K562 (cell line): ENCODE measurements around the gene PSMA6. TPM values are rescaled to one million over a fixed set of nuclear protein-coding genes. Genes with fewer than 3 reads are reported as not detected.

Source experiments
- AFF4 ChIP-seq: sonication (generic); formaldehyde crosslinking; IDR thresholded peaks from 2 replicates; pipeline ENCODE4 v1.8.0; 2023; ENCODE audit warnings: mild to moderate bottlenecking, missing genetic modification reagents
- C11orf30 ChIP-seq: fragments of 450-650 bp; IDR thresholded peaks from 2 replicates; pipeline ENCODE4 v1.6.1; 2016; ENCODE audit warnings: low read depth, mild to moderate bottlenecking
- EP300 ChIP-seq: IDR thresholded peaks from 2 replicates; pipeline ENCODE4 v1.6.1; 2012; ENCODE audit warnings: low read length, improper control_type of control experiment
- FOXK2 ChIP-seq, 2 experiments: fragments of 450-650 bp; IDR thresholded peaks in 1 of 2; conservative IDR thresholded peaks in 1 of 2; 2 replicates each; pipeline ENCODE4 v1.6.1; 2016; ENCODE audit warnings: low read depth in 2 of 2, mild to moderate bottlenecking in 1 of 2
- FOXM1 ChIP-seq, 2 experiments: fragments of 450-650 bp in 1 of 2; sonication (generic) in 1 of 2; formaldehyde crosslinking in 1 of 2; IDR thresholded peaks; 2 replicates each; pipeline versions ENCODE4 v1.6.1 to v1.9.0; 2017 to 2022; ENCODE audit warnings: low read depth in 2 of 2, mild to moderate bottlenecking in 2 of 2, missing genetic modification reagents in 1 of 2, moderate library complexity in 1 of 2
- HDGF ChIP-seq: fragments of 450-650 bp; IDR thresholded peaks from 2 replicates; pipeline ENCODE4 v1.6.1; 2016
- HIVEP1 ChIP-seq: fragments of 250-450 bp; sonication (Bioruptor Pico); IDR thresholded peaks from 2 replicates; pipeline ENCODE4 v1.4.0; 2020; ENCODE audit warnings: mild to moderate bottlenecking
- IRF2 ChIP-seq: sonication (generic); formaldehyde crosslinking; IDR thresholded peaks from 2 replicates; pipeline ENCODE4 v1.8.1; 2022; ENCODE audit warnings: mild to moderate bottlenecking, missing genetic modification reagents
- JUND ChIP-seq, 2 experiments: IDR thresholded peaks; 2 replicates in 1 of 2; 3 replicates in 1 of 2; pipeline ENCODE4 v1.6.1; 2011; ENCODE audit warnings: borderline replicate concordance in 2 of 2, low read depth in 2 of 2, low read length in 2 of 2, improper control_type of control experiment in 1 of 2, missing biosample characterization in 1 of 2, missing genetic modification characterization in 1 of 2, missing genetic modification reagents in 1 of 2
- MAFF ChIP-seq: IDR thresholded peaks from 2 replicates; pipeline ENCODE4 v1.6.1; 2012; ENCODE audit warnings: low read length, improper control_type of control experiment
- MYNN ChIP-seq, 2 experiments: sonication (generic); formaldehyde crosslinking in 1 of 2; IDR thresholded peaks; 2 replicates each; pipeline versions ENCODE4 v1.5.0 to v1.6.1; 2016 to 2020; ENCODE audit warnings: antibody characterized with exemption in 1 of 2, missing genetic modification reagents in 1 of 2
- TBP ChIP-seq: optimal IDR thresholded peaks from 2 replicates; pipeline ENCODE3; 2011; ENCODE audit warnings: low read depth, low read length, improper control_type of control experiment
- UBTF ChIP-seq, 2 experiments: IDR thresholded peaks; 2 replicates each; pipeline ENCODE4 v1.6.1; 2012; ENCODE audit warnings: improper control_type of control experiment in 2 of 2, low read depth in 2 of 2, low read length in 2 of 2, borderline replicate concordance in 1 of 2
- YY1 ChIP-seq, 3 experiments: IDR thresholded peaks; 2 replicates each; pipeline ENCODE4 v1.6.1; 2011; ENCODE audit warnings: low read length in 2 of 3, mild to moderate bottlenecking in 2 of 3, moderate library complexity in 2 of 3, borderline replicate concordance in 1 of 3, control low read depth in 1 of 3, low read depth in 1 of 3; ENCODE audit not compliant: insufficient read depth in 3 of 3, insufficient replicate concordance in 2 of 3, control insufficient read depth in 1 of 3, insufficient read length in 1 of 3; ENCODE audit errors: extremely low read depth in 1 of 3
- ZNF175 ChIP-seq: fragments of 200-800 bp; sonication (Bioruptor generic); IDR thresholded peaks from 2 replicates; pipeline ENCODE4 v1.6.1; 2016; ENCODE audit warnings: low read depth, mild to moderate bottlenecking, missing genetic modification characterization, missing compliant biosample characterization
- polyA plus RNA-seq, 8 experiments: library from polyadenylated mRNA; depleted of rRNA in 4 of 8; stranded (reverse) in 5 of 8; unstranded in 3 of 8; fragments of >200 nt; fragmentation: Nextera tagmentation in 2 of 8; fragmentation: Illumina TruSeq in 1 of 8; extraction: Ambion mirVana in 2 of 8; extraction: Trizol in 1 of 8; gene quantifications; 2 replicates each; pipeline versions ENCODE4 v1.2.1 to v1.2.3, GENCODE V29; 2011 to 2014; ENCODE audit warnings: inconsistent platforms in 1 of 8, missing spikeins in 1 of 8
- total RNA-seq, 7 experiments: library from RNA; depleted of rRNA in 6 of 7; stranded (reverse); fragments of >200 nt in 6 of 7; fragmentation: Illumina TruSeq in 2 of 7; extraction: Trizol in 2 of 7; gene quantifications; 2 replicates each; pipeline versions ENCODE4 v1.2.1 to v1.2.3, GENCODE V29; 2011 to 2021; ENCODE audit warnings: low replicate concordance in 1 of 7
- TF ChIP-seq, protein P1 (sequence below): IDR thresholded peaks from 2 replicates; pipeline ENCODE4 v1.6.1; 2012; ENCODE audit warnings: low read depth, low read length, improper control_type of control experiment, borderline replicate concordance

Gene PSMA6
- total and polyA plus RNA-seq, 9 of the 15 experiments (the other 6 are each of a cell fraction or from before 2014, with no cell fraction given): 210 to 952 (median 288) TPM

DNA sequence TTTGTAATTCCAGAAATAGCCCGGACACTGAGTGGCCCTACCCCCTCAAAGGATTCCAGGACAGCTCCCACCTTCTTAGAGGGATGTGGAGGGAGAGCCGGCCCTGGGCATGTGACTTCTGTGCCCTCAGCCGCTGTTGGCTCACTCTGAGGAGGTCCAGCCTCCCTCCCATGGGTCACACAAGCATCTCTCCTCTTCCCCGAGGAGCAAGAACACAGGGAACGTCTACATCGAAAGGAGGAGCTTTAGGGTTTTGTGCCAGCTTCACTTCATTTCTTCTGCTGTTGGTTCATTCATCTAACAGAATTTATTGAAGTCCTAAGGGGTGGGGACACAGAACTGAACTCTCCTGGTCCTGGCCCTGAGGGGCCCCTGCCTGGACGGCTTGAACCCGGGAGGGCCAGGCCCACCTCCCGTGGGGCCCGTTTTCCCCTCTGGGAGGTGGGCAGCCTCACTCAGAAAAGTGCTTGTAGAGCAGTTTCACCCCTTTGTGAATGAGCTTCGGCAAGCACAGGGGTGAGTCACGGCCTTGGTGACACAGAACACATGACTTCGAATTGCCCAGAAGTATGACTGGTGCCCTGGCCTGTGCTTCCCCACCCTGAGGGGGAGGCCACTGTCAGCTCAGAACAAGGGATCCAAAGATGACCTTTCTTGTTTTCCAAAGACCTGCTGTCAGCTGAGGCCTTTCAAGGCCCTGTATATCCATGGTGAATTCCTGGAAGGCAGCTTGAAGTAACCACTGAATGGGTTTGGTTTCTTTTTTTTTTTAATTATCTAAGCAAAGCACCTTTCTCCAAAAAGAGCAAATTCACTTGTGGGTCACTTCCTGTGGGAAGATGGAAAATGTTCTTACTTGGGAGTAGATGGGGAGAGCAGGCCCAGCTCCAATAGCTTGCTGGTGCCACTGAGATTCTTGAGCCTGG lies 73.2 kb downstream of the PSMA6 start (continued):
- TF ChIP-seq FOXK2 (conservative IDR thresholded peaks at IDR 0.05 in 1 of 2, IDR thresholded peaks at IDR 0.05 in 1 of 2; ENCODE audit: low read depth in 2 of 2): peak; percentile 17 to 71; a peak in 1 of 4 replicates
- TF ChIP-seq IRF2 (CRISPR knock-in tag): no peak
- no peak for TF ChIP-seq UBTF (IDR thresholded peaks at IDR 0.05; ENCODE audit: borderline replicate concordance in 1 of 2, low read depth in 2 of 2, low read length in 2 of 2)
- peak; percentile 83 for TF ChIP-seq MYNN (IDR thresholded peaks at IDR 0.05)
- no peak for TF ChIP-seq MYNN (CRISPR knock-in tag; IDR thresholded peaks at IDR 0.05)
- TF ChIP-seq MAFF: no peak; the same call in 1 of the 2 replicates
- TF ChIP-seq FOXM1 (IDR thresholded peaks at IDR 0.05; ENCODE audit: low read depth): no peak
- no peak for TF ChIP-seq FOXM1 (CRISPR knock-in tag; IDR thresholded peaks at IDR 0.05; ENCODE audit: low read depth)
- TF ChIP-seq, protein P1, sequence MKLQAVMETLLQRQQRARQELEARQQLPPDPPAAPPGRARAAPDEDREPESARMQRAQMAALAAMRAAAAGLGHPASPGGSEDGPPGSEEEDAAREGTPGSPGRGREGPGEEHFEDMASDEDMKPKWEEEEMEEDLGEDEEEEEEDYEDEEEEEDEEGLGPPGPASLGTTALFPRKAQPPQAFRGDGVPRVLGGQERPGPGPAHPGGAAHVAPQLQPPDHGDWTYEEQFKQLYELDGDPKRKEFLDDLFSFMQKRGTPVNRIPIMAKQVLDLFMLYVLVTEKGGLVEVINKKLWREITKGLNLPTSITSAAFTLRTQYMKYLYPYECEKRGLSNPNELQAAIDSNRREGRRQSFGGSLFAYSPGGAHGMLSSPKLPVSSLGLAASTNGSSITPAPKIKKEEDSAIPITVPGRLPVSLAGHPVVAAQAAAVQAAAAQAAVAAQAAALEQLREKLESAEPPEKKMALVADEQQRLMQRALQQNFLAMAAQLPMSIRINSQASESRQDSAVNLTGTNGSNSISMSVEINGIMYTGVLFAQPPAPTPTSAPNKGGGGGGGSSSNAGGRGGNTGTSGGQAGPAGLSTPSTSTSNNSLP: no peak
- no peak for TF ChIP-seq AFF4 (CRISPR knock-in tag)
- TF ChIP-seq EP300: peak; percentile 58; the same call in 1 of the 2 replicates
- TF ChIP-seq HDGF: no peak
- peak; percentile 88 for TF ChIP-seq JUND (IDR thresholded peaks at IDR 0.05; ENCODE audit: borderline replicate concordance, low read depth, low read length)
- TF ChIP-seq JUND (tag; IDR thresholded peaks at IDR 0.05; ENCODE audit: borderline replicate concordance, low read depth, low read length): peak; percentile 85; the same call in 2 of the 3 replicates
- no peak for TF ChIP-seq TBP
- 0 out of 2 replicates have a peak, but pooled peaks have one; percentile 29 for TF ChIP-seq HIVEP1 (CRISPR knock-in tag)
- TF ChIP-seq C11orf30: peak; percentile 81; the same call in 1 of the 2 replicates
- TF ChIP-seq ZNF175 (CRISPR knock-in tag): peak; percentile 93
- TF ChIP-seq YY1 (IDR thresholded peaks at IDR 0.05; ENCODE audit: borderline replicate concordance in 1 of 3, control insufficient read depth in 1 of 3, extremely low read depth in 1 of 3, insufficient read depth in 3 of 3, insufficient read length in 1 of 3, insufficient replicate concordance in 2 of 3, low read depth in 1 of 3, low read length in 2 of 3): no peak
